MM.1S (cell line): ENCODE measurements around the gene DAAM1.

Source experiments
- CTCF ChIP-seq: fragments of 300-600 bp; sonication (generic); IDR thresholded peaks from 2 replicates; pipeline ENCODE4 v1.5.1; 2016; ENCODE audit warnings: antibody characterized with exemption, low read length, mixed read lengths
- EZH2phosphoT487 ChIP-seq: fragments of 300-600 bp; sonication (generic); IDR thresholded peaks from 2 replicates; pipeline ENCODE4 v1.6.1; 2018; ENCODE audit warnings: antibody characterized with exemption, low read length

- no peak for TF ChIP-seq CTCF
- no peak for TF ChIP-seq EZH2phosphoT487
Measured at GRCh38 chr14:59214702-59215302, 26.3 kb downstream of the DAAM1 start.
